Small intestine (tissue), 7 donors: ENCODE results near the gene HMCN2. TPM values are rescaled to one million over a fixed set of nuclear protein-coding genes. Genes with fewer than 3 reads are reported as not detected.

ENCODE experiments used
- DNase-seq, 2 donors: peaks; one replicate each; pipeline versions ENCODE4 v3.0.0 to v3.0.0-alpha.2; 2013
- FAIRE-seq: peaks from 2 replicates; lab custom pipeline; 2012; peaks lifted over from hg19 to GRCh38; lab: Jason Lieb, UNC
- H3K27ac ChIP-seq, 3 donors: one replicate each; pipeline ENCODE4 v1.5.1; 2013; ENCODE audit warnings: low read length in 2 of 3, mild to moderate bottlenecking in 2 of 3, control low read depth in 1 of 3, inconsistent platforms in 1 of 3, low read depth in 1 of 3, moderate library complexity in 1 of 3
- H3K27me3 ChIP-seq, 3 donors: one replicate each; pipeline ENCODE4 v1.6.1; 2013; ENCODE audit warnings: low read length in 3 of 3, inconsistent platforms in 1 of 3; ENCODE audit not compliant: control insufficient read depth in 3 of 3, insufficient read depth in 3 of 3
- H3K36me3 ChIP-seq, 3 donors: one replicate each; pipeline ENCODE4 v1.6.1; 2013; ENCODE audit warnings: low read length in 3 of 3, inconsistent platforms in 1 of 3, low read depth in 1 of 3, mild to moderate bottlenecking in 1 of 3, moderate library complexity in 1 of 3; ENCODE audit not compliant: control insufficient read depth in 3 of 3, insufficient read depth in 2 of 3
- H3K4me1 ChIP-seq, 3 donors: one replicate each; pipeline ENCODE4 v1.6.1; 2013; ENCODE audit warnings: low read length in 2 of 3, inconsistent platforms in 1 of 3, low read depth in 1 of 3, mild to moderate bottlenecking in 1 of 3, moderate library complexity in 1 of 3; ENCODE audit not compliant: control insufficient read depth in 3 of 3, insufficient read depth in 2 of 3
- H3K4me3 ChIP-seq, 3 donors: one replicate each; pipeline ENCODE4 v1.5.1; 2013; ENCODE audit warnings: low read length in 3 of 3, control low read depth in 1 of 3, inconsistent platforms in 1 of 3, low read depth in 1 of 3, mild to moderate bottlenecking in 1 of 3, moderate library complexity in 1 of 3
- H3K9me3 ChIP-seq, 2 donors: one replicate each; pipeline ENCODE4 v1.6.1; 2013; ENCODE audit warnings: low read depth in 1 of 2, low read length in 1 of 2; ENCODE audit not compliant: control insufficient read depth in 2 of 2, insufficient read depth in 1 of 2
- WGBS, 3 donors: extraction: QIAGEN DNeasy Blood & Tissue Kit; methylation state at CpG; one replicate each; pipeline ENCODE4 v1.1.7; 2013; 5-methylcytosine and 5-hydroxymethylcytosine counted together
- polyA plus RNA-seq, 4 donors: library from polyadenylated mRNA; stranded (reverse) in 3 of 4; unstranded in 1 of 4; fragments of 200-250 nt in 3 of 4; fragments of 120-200 nt in 1 of 4; gene quantifications; one replicate each; pipeline versions ENCODE4 v1.2.1 to v1.2.3, GENCODE V29; 2013
- donor health status: healthy with polysubstance abuse.
- donor health status: control.
- donor health status: control.
- donor health status: Bipolar disorder and iron deficiency.
- donor health status: healthy.

Gene HMCN2
- polyA plus RNA-seq, 4 donors, result 1.1 to 19.4 (median 10.6) TPM; not detected in 1

GRCh38 chr9:130300739-130301138, 35.2 kb downstream of the HMCN2 start:
- no peaks in the 10 kb centered on the region for H3K27me3 ChIP-seq
- WGBS, 3 donors, result 47 to 62% (median 60%) methylated on average over 5 of the region's 5 CpGs
- no peak overlapping the region for H3K4me3 ChIP-seq
- no peaks in the 10 kb centered on the region for H3K9me3 ChIP-seq
- H3K27ac ChIP-seq, result peak overlapping the region in 1 of 3 donors; percentile 9
- DNase-seq (no peak), FAIRE-seq (no peak)
- H3K36me3 ChIP-seq, result no peaks in the 10 kb centered on the region
- H3K4me1 ChIP-seq, result no peaks in the 10 kb centered on the region

DNA sequence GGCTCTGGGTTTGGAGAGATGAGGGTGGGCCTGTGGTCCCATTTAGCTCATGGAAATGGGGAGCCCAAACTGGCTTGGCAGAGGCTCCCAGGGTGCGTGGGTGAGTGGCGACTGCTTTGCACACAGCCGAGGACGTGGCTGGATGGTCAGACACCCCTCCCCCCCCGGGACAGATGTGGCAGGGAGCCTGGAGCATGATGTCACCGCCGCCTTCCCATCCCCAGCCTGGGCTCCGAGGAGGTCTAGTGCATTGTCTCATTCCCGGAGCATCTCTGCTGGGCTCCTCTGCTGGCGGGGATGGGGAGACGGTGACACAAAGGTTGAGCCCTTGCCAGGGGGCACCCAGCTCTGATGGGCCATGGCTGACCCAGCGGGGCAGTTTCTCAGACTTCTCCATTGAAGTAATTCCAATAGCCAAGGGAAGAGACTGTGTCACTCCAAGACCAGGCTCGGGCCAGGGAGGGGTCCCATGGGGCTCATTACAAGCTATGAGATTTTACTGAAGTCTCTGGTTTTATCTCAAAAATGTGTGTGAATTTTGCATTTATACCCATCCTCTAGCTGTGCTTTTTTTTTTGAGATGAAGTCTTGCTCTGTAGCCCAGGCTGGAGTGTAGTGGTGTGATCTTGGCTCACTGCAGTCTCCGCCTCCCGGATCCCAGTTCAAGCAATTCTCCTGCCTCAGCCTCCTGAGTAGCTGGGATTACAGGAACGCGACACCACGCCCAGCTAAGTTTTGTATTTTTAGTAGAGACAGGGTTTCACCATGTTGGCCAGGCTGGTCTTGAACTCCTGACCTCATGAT, 36.1 kb downstream of the HMCN2 start:
- 71 to 76% (median 75%) methylated on average over 18 of the region's 18 CpGs for WGBS, 3 donors
- no peaks in the 10 kb centered on the region for H3K27me3 ChIP-seq
- H3K4me1 ChIP-seq, result no peaks in the 10 kb centered on the region
- no peak overlapping the region for H3K4me3 ChIP-seq
- DNase-seq (no peak), FAIRE-seq (no peak)
- no peaks in the 10 kb centered on the region for H3K36me3 ChIP-seq
- H3K9me3 ChIP-seq, result no peaks in the 10 kb centered on the region
- H3K27ac ChIP-seq, result peak overlapping the region in 1 of 3 donors; percentile 9

DNA sequence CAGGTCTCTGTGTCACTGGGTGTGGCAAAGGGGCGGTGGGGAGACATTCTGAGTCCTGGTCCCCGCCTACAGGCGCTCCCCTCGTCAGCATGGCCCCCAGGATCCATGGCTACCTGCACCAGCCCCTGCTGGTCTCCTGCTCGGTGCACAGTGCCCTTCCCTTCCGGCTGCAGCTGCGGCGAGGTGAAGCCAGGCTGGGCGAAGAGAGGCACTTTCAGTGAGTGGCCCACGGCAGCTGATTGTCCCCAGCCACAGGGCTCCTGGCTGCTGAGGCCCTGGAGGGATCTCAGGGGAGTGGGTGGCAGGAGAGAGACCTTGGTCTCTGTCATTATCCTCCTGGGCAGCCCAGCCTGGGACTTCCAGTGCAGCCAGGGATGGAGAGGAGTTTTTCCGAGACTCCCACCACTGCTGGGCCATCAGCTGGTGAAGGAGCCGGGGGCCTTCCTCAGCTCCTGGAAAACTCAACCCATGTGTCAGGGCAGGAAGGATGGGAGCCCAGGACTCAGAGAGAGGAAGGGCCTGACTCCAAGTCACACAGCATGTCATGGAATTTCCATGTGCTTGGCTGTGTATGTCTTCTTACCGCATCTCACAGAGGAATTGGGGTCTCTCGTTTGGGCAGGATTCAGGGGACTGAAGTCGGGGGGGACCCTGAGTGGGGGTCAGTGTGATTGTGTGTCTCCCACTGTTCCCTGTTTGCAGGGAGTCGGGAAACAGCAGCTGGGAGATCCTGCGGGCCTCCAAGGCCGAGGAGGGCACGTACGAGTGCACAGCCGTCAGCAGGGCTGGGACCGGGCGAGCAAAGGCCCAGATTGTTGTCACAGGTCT, 37.4 kb downstream of the HMCN2 start:
- 70 to 81% (median 72%) methylated on average over 23 of the region's 23 CpGs for WGBS, 3 donors
- no peaks in the 10 kb centered on the region for H3K36me3 ChIP-seq
- no peaks in the 10 kb centered on the region for H3K27me3 ChIP-seq
- FAIRE-seq (no peak), DNase-seq (no peak)
- H3K4me1 ChIP-seq, result no peaks in the 10 kb centered on the region
- no peaks in the 10 kb centered on the region for H3K9me3 ChIP-seq
- H3K4me3 ChIP-seq, result no peak overlapping the region
- no peak overlapping the region for H3K27ac ChIP-seq

DNA sequence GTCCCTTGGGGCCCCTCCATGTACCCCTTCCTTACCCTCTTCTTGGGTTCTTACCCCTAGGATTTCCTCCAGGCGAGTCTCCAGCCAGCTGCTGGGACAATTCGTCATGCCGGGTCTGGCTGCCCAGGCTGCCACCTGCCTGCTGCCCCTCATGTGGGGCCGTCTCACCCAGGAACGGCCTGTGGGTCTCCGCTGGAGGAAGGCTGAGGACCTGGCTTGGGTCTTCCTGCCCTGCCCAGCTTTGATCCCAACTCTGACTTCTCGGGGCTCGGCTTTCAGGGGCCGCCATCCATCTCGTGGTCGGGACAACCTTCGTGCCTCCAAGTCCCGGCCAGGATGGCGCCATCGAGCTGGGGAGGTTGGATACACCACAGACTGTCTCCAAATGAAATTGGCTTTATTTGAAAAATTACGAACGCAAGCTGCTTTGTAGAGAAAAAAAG, 38.1 kb downstream of the HMCN2 start:
- no peak for FAIRE-seq
- Histone ChIP-seq H3K4me1 (no peaks in the 10 kb centered on the region), H3K27me3 (no peaks in the 10 kb centered on the region), H3K36me3 (no peaks in the 10 kb centered on the region), H3K4me3 (no peak overlapping the region), H3K9me3 (no peaks in the 10 kb centered on the region), H3K27ac (no peak overlapping the region)
- 70 to 76% (median 71%) methylated on average over 17 of the region's 17 CpGs for WGBS, 3 donors
- no peak for DNase-seq

- no peak for DNase-seq
- Histone ChIP-seq H3K9me3 (no peaks in the 10 kb centered on the region), H3K27ac (no peak overlapping the region), H3K4me1 (no peaks in the 10 kb centered on the region), H3K27me3 (no peaks in the 10 kb centered on the region), H3K36me3 (no peaks in the 10 kb centered on the region), H3K4me3 (no peak overlapping the region)
- no peak for FAIRE-seq
- 55 to 65% (median 64%) methylated on average over 7 of the region's 7 CpGs for WGBS, 3 donors
Measured at GRCh38 chr9:130304116-130304515, 38.6 kb downstream of the HMCN2 start.

- no peak for DNase-seq
- no peak overlapping the region for H3K27ac ChIP-seq
- WGBS, 3 donors, result 83 to 86% (median 85%) methylated on average over 19 of the region's 19 CpGs
- no peak overlapping the region for H3K4me3 ChIP-seq
- H3K36me3 ChIP-seq, result no peaks in the 10 kb centered on the region
- FAIRE-seq, result no peak
- H3K4me1 ChIP-seq, result no peaks in the 10 kb centered on the region
- no peaks in the 10 kb centered on the region for H3K9me3 ChIP-seq
- no peaks in the 10 kb centered on the region for H3K27me3 ChIP-seq
Measured at GRCh38 chr9:130304643-130305042, 39.1 kb downstream of the HMCN2 start.

DNA sequence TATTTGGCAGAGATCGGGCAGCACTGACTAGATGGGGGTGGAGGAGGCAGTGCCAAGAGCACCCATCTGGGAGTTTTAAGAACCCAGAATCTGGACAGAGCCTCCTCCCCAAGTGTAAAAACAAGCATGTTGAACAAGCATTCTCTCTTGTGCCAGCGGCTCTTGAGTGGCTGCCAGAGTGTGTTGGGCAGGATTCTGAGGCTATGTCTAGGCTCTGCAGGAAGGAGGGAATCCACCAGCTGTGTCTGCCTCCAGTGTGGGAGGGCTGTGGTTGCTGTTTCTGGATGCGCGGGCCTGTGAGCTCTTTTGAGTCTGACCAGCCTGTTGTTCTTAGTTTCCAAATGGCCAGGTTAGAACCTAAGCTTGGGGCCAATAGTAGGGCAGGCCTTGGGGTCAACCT, 39.8 kb downstream of the HMCN2 start:
- no peaks in the 10 kb centered on the region for H3K36me3 ChIP-seq
- FAIRE-seq, result no peak
- 71 to 78% (median 72%) methylated on average over 4 of the region's 4 CpGs for WGBS, 3 donors
- H3K9me3 ChIP-seq, result peaks cover 0 to 2% of the 10 kb centered on the region in 2 donors
- H3K4me3 ChIP-seq, result no peak overlapping the region
- no peak overlapping the region for H3K27ac ChIP-seq
- no peaks in the 10 kb centered on the region for H3K4me1 ChIP-seq
- no peak for DNase-seq
- H3K27me3 ChIP-seq, result no peaks in the 10 kb centered on the region

DNA sequence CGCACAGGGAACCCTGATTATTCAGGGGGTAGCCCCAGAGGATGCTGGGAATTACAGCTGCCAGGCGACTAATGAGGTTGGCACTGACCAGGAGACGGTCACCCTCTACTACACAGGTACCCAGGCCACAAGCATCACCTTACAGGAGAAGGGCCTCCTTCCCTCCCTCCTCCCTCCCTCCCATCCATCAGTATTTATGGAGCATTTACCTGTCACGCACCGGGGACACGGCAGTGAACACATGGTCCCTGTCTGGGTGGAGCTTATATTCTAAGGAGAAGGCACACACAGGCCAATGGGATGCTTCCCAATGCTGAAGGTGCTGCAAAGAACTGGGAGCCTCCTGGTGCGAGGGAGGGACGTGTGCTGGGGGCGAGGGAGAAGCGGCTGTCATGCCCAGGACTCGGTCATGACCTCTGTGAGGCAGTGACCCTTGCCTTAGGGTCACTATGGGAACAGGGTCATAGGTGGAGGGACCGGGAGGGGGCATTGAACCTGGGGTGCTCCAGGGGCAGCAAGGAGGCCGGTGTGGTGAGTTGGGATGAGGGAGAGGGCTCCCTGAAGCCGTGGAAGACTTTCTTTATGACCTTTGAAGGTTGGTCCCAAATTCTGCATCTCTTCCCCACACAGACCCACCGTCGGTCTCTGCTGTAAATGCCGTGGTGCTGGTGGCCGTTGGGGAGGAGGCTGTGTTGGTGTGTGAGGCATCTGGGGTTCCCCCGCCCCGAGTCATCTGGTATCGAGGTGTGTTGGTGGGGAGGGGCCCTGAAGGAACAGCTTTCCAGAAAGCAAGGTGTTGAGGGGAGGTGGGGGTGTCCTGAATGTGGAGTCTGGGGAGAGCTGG, 41.5 kb downstream of the HMCN2 start:
- Histone ChIP-seq H3K36me3 (no peaks in the 10 kb centered on the region), H3K27ac (no peak overlapping the region), H3K9me3 (peaks cover 0 to 2% of the 10 kb centered on the region in 2 donors), H3K4me1 (no peaks in the 10 kb centered on the region), H3K4me3 (no peak overlapping the region), H3K27me3 (no peaks in the 10 kb centered on the region)
- FAIRE-seq, result no peak
- WGBS, 3 donors, result 53 to 78% (median 61%) methylated on average over 21 of the region's 21 CpGs
- DNase-seq, result no peak
